Chondrocyte (in vitro differentiated cells): ENCODE results near the gene ARVCF. TPM values are rescaled to one million over a fixed set of nuclear protein-coding genes. Genes with fewer than 3 reads are reported as not detected.

ENCODE experiments used
- DNase-seq: peaks from one replicate; pipeline ENCODE4 v3.0.0; 2021; ENCODE audit warnings: mixed read lengths, low spot score
- H3K27ac Mint-ChIP-seq: one replicate; pipeline ENCODE4 v1.8.0; 2021; ENCODE audit warnings: mild to moderate bottlenecking, moderate library complexity, mixed read lengths; ENCODE audit not compliant: unreplicated experiment
- H3K27me3 Mint-ChIP-seq: 2 replicates; pipeline ENCODE4 v1.8.0; 2021; ENCODE audit warnings: low read depth, mixed read lengths
- H3K36me3 Mint-ChIP-seq: 2 replicates; pipeline ENCODE4 v1.8.0; 2021; ENCODE audit warnings: low read depth, mixed read lengths
- H3K4me1 Mint-ChIP-seq: 2 replicates; pipeline ENCODE4 v1.8.0; 2021; ENCODE audit warnings: low read depth, mild to moderate bottlenecking, mixed read lengths
- H3K4me3 Mint-ChIP-seq: one replicate; pipeline ENCODE4 v1.8.0; 2021; ENCODE audit warnings: mild to moderate bottlenecking, moderate library complexity, mixed read lengths; ENCODE audit not compliant: unreplicated experiment
- H3K9me3 Mint-ChIP-seq: 2 replicates; pipeline ENCODE4 v1.8.0; 2021; ENCODE audit warnings: low read depth, mixed read lengths
- CTCF ChIP-seq: fragments of 200-600 bp; sonication (generic); IDR thresholded peaks from 2 replicates; pipeline ENCODE4 v1.5.0; 2021; ENCODE audit warnings: antibody characterized with exemption, mild to moderate bottlenecking, moderate library complexity
- total RNA-seq: library from RNA; stranded (reverse); gene quantifications from 3 replicates; pipeline ENCODE4 v1.2.1, GENCODE V29; 2021

ARVCF gene
- total RNA-seq, 1 donor from 2014 or later, result 24.2 TPM

GRCh38 chr22:20021196-20022181, 4.9 kb upstream of the ARVCF start:
- DNase-seq, result no peak
- H3K27me3 Mint-ChIP-seq, result peaks cover 3% of the 10 kb centered on the region
- TF ChIP-seq CTCF, result peak; percentile 49
- peaks cover 18% of the 10 kb centered on the region for H3K4me1 Mint-ChIP-seq
- H3K27ac Mint-ChIP-seq, result peak overlapping the region; percentile 94
- H3K9me3 Mint-ChIP-seq, result no peaks in the 10 kb centered on the region
- H3K4me3 Mint-ChIP-seq, result peak overlapping the region; percentile 90
- H3K36me3 Mint-ChIP-seq, result no peaks in the 10 kb centered on the region

- Mint-ChIP-seq H3K27ac (peak within 1 kb of the TSS; percentile 94), H3K9me3 (no peaks in the 10 kb centered on the region), H3K27me3 (peaks cover 3% of the 10 kb centered on the region), H3K4me3 (peak within 1 kb of the TSS; percentile 90), H3K36me3 (no peaks in the 10 kb centered on the region), H3K4me1 (peaks cover 18% of the 10 kb centered on the region)
- no peak for DNase-seq
- TF ChIP-seq CTCF, result no peak
Observed at GRCh38 chr22:20020533-20021195, 4.0 kb upstream of the ARVCF start, which contains the start of gene TANGO2. TSS of gene TANGO2 (plus strand) at chr22:20021110. CDS start at chr22:20036799, 15,689 bp downstream.

- peak overlapping the region; percentile 72 for H3K4me3 Mint-ChIP-seq
- peaks cover 18% of the 10 kb centered on the region for H3K4me1 Mint-ChIP-seq
- H3K36me3 Mint-ChIP-seq, result no peaks in the 10 kb centered on the region
- peaks cover 3% of the 10 kb centered on the region for H3K27me3 Mint-ChIP-seq
- no peak for DNase-seq
- TF ChIP-seq CTCF, result no peak
- no peaks in the 10 kb centered on the region for H3K9me3 Mint-ChIP-seq
- no peak overlapping the region for H3K27ac Mint-ChIP-seq
Observed at GRCh38 chr22:20019661-20020532, 3.3 kb upstream of the ARVCF start.

GRCh38 chr22:20018001-20018400, 1.4 kb upstream of the ARVCF start:
- Mint-ChIP-seq H3K36me3 (no peaks in the 10 kb centered on the region), H3K4me3 (peak overlapping the region; percentile 67), H3K4me1 (peaks cover 16% of the 10 kb centered on the region), H3K27me3 (peaks cover 3% of the 10 kb centered on the region), H3K27ac (no peak overlapping the region), H3K9me3 (no peaks in the 10 kb centered on the region)
- TF ChIP-seq CTCF, result no peak
- no peak for DNase-seq
